HG03139 (cell line): ENCODE results near the gene CALD1.

Experiments
- ATAC-seq: cut with Tn5 transposase; IDR thresholded peaks from one replicate; pipeline ENCODE4 v1.9.1; 2021; ENCODE audit not compliant: unreplicated experiment

The CALD1 gene

GRCh38 chr7:134784251-134785049 lies 5.0 kb downstream of the CALD1 start:
- no peak for ATAC-seq

DNA sequence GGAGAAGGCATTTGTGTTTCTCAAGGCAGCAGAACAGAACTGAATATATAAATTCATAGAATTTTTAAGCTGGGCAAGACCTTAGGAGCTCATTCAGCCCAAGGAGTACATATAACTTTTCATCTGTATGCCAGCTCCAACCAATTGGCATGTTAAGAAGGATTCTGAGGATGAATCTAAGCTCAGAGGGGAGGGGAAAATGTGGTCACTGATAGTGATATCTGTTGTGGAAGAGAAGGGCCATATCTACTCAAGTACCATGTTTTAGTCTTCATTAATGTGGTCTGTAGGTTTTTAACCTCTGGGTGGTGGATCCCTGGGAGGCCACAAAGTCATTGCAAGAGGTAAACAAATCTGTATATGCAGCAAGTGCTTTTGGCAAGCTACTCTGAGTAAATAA lies 6.4 kb downstream of the CALD1 start:
- no peak for ATAC-seq

DNA sequence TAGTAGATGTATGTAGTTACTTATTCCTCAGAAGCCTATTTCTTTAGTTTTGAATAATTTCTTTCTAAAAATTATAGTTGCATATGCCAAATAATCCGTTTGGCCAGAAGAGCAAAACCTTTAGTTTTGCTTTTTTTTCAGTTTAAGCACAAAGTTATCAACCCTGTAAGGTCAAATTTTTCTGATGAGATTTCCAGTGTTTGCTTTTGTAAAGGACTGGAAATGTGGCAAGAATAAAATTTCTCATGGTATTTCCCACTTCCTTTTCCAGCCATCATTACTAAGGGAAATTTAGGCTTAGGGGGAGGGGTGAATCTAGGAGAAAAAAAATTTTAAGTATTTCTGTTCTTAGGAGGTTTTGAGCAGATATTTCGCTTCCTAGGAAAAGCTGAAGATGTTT lies 7.6 kb downstream of the CALD1 start:
- ATAC-seq, result no peak

GRCh38 chr7:134787720-134788119 lies 8.3 kb downstream of the CALD1 start:
- no peak for ATAC-seq

GRCh38 chr7:134788191-134788590 lies 8.8 kb downstream of the CALD1 start:
- no peak for ATAC-seq

GRCh38 chr7:134789967-134790685 lies 10.7 kb downstream of the CALD1 start:
- no peak for ATAC-seq

DNA sequence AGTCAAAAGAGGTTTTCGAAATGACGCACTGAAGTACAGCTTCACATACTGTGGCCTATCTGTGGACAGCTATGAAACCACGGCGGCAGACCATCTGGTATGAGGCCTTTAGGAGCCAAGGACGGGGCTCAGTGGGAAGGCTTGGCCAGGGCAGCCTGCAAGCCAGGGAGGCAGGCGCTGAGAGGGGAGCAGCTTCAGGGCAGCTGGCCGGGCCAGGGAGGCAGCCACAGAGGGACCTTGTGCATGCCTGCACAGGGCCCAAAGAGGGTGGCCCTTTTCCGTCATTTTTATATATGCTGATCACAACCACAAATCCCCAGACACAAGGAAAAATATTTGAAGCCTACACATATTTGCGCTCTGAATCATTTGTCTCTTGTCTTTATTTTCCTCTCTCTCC lies 13.5 kb downstream of the CALD1 start:
- ATAC-seq, result no peak

DNA sequence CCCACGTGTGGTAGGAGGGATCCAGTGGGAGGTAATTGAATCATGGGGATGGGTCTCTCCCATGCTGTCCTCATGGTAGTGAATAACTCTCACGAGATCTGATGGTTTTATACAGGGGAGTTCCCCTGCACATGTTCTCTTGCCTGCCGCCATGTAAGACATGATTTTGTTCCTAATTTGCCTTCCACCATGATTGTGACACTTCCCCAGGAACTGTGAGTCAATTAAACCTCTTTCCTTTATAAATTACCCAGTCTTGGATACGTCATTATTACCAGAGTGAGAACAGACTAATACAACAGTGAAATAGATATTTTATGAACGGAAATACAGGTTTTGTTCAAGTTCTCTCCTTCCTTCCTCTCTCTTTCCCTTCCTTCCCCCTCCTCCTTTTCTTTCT lies 15.8 kb downstream of the CALD1 start:
- ATAC-seq, result no peak

GRCh38 chr7:134798155-134798554 lies 18.7 kb downstream of the CALD1 start:
- no peak for ATAC-seq

- no peak for ATAC-seq
Observed at GRCh38 chr7:134799377-134799776, 19.9 kb downstream of the CALD1 start.

GRCh38 chr7:134802762-134803161 lies 23.3 kb downstream of the CALD1 start:
- ATAC-seq, result no peak

DNA sequence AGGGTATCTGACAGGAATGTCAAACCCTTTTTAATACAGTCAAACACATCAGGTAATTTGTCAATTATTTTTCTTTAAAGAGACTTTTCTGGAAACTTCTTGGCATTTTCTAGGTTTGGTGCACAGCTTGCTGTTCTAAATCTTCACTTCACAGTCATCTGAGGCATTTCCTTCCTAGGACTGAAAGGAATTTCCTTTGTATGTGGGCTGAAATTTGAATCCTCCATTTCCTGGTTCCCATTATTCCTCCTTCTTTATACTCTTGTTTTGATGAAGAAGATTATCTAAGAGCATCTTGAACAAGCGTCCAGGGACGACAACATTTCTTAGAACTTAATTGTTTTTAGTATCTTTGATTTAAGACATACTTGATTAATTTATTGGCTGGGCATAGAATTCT lies 24.9 kb downstream of the CALD1 start:
- no peak for ATAC-seq

GRCh38 chr7:134804854-134805253 lies 25.4 kb downstream of the CALD1 start:
- ATAC-seq, result no peak

GRCh38 chr7:134806197-134806596 lies 26.8 kb downstream of the CALD1 start:
- no peak for ATAC-seq

DNA sequence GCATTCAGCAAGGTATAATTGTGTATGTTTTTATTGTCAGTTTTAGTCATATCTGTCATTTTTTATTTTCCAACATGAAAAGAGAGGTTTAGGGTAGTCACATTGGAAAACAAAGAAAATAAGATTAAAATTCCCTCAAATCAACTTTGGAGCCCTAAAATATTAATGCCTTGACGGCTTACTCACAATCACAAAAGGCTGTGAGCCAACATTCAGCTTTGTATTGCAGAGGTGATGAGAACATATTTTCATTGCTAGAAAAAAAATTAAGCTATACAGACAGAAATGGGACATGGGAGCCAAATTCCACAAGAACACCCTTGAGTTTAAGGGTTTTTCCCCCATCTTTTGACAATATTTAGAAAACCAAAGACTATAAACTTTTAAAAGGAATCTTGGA lies 30.2 kb downstream of the CALD1 start:
- no peak for ATAC-seq

DNA sequence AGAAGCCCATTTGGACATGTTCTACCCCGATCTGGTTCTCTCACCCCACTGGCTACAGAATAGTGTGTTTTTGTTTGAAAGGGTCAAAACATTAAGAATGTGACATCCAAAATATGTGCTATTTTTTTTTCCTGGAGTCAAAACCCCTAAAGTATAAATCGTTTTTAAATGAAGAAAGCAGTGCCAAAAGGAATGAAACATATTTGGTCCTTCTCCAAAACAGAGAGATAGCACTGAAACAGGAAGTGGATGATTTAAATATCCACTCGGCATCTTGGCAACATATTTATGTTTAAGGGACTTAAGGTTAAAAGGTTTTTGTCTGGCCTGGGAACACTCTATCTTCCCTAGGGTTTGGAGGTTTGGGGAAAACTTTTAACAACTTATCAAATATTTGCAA lies 32.3 kb downstream of the CALD1 start:
- no peak for ATAC-seq

GRCh38 chr7:134813663-134814396 lies 34.4 kb downstream of the CALD1 start:
- no peak for ATAC-seq

DNA sequence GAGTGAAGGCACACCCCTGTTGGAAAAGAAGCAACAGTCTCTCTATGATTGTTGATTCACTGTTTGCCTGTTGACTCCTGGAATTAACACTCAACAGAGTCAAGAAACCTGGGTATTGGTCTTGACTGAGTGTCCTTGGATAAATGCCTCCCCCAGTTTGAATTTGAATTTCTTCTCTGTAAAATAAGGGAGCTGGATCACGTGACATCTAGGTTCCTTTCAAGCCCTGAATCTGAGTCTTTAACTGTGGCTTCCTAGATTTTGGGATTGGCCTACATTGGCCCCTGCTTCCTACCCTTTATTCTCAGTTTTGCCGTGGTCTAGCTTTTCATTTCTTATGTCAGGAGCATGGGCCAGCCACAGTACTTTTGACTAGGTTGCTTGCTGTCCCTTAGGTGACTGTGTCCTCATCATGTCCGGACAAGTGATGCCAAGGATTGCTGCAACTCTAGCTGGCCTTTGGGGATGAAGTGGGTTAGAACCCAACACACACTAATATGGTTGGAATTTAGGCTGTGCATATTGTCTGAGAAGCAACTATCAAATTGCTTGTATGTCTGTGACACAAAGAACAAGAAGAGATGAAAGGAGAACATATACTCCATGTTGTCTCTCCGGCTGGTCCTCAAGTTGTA lies 35.4 kb downstream of the CALD1 start:
- no peak for ATAC-seq

DNA sequence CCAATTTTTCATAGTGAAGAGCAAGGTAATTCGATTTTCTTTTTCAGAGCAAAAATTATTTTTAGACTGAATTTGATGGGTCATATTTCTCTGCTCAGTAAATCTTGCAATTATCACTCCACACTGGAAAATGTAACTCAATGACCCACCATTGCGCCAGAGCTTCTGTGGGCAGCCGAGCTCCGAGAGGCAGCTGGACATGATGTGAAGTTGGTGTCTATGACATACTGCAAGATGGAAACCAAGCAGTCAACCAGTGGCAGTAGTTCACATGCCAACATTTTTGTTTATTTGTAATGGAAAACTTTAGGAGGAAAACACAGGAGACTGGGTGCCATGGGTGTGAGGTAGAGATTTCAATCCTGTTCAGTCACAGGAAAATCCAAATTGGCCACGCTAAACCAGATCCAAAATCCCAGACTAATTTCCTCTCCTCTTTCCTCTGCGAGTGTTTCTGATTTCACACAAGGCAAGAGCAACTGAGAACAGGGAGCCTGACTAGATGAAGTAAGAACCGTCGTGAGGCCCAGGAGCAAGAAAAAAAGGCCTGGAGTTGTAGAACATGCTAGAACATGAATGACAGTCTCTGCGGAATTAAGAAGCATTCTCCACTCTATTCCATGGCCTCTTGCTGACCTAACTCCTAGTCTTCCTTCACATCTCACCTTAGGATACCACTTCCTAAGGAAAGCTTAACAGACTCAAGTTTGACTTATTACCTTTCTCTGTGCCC lies 39.3 kb downstream of the CALD1 start:
- no peak for ATAC-seq

DNA sequence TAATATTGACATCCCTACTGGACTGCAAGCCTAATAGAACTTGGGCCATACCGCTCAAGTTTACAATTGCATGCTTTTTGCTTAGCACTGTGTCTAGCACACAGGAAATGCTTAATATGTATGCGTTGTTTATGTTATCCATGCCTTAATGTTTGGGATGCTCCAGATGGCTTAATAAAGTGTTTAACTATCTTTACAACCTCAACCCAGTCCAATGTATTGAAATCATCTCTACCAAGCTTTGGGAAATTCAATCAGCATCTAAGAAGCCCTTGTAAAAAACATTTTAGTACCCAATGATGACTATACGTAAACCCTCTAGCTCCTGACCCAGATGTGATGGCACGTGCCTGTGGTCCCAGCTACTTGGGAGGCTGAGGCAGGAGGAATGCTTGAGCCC lies 40.0 kb downstream of the CALD1 start:
- no peak for ATAC-seq

- no peak for ATAC-seq
Observed at GRCh38 chr7:134820295-134820694, 40.9 kb downstream of the CALD1 start.
